Activated CD4-positive, alpha-beta T cell treated with anti-CD3 and anti-CD28 coated beads for 24 hours (primary cell): Measurements from ENCODE around the gene PTCD1.
"Not testable (repeated sequence)": the region's sequence is repeated elsewhere in the genome, so short reads cannot be mapped to it uniquely, and the experiment has no call there.

Experiments used
- DNase-seq, 2 donors: peaks; one replicate each; pipeline ENCODE4 v3.0.0-alpha.2; 2020; ENCODE audit warnings: low read depth in 2 of 2

The PTCD1 gene

DNA sequence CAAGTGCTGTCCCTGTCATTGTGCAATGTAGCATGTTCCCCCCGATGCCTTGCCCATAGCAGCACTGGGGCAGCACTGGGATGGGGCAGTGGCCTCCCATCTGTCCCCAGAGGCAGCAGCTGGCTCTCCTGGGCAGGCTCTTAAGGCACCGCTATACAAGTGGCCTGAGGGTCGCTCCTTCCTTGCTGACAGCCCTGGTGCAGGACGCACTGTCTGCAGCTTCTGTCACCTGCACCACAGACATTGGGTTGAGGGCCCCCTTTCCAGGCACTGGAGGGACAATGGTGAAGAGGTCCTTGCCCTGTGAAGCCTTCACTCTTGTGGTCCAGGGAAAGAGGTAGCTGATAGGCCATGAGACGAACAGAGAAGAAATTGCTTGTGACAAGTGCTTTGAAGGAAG, 10.7 kb upstream of the PTCD1 start:
- no peak for DNase-seq

DNA sequence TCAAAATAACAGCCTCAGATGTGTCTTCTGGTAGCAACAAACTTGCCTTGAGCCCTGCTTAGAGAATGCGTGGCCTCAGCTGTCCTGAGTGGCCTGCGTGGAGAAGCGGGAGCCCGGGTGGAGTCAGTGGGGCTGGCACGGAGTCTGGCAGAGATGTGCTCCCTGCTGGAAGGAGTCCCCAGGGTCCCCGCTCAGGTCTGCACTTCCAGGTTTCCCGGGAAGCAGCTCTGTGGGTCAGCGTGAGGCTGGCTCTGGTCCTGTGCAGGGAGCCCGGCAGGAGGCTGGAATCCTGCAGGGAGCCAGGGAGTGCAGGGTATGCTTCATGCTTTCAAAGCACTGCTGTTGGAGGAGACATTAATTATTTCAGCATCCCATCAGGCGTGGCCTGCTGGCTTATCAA, 10.3 kb upstream of the PTCD1 start:
- DNase-seq, result no peak

GRCh38 chr7:99447943-99448342, 9.3 kb upstream of the PTCD1 start:
- DNase-seq, result no peak

DNA sequence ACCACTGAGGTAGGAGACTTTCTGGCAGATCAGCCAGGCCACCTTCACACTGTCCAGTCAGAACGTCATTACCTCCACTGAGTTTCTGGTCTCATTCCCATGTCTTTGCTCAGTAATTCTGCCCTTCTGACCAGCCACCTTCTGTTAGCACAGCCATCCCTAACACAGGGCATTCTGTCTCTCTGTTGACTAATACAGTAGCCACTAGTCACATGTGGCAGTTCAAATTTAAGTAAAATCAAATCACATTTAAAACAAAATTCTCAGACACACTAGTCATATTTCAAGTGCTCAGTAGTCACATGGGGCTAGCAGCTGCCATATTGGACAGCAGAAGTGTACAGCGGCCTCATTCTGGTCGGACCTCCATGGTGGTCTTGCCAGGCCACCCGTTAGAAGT, 7.5 kb upstream of the PTCD1 start:
- no peak for DNase-seq

- DNase-seq, result no peak
Measured at GRCh38 chr7:99440195-99440594, 1.6 kb upstream of the PTCD1 start.

GRCh38 chr7:99437946-99438572, 539 bp downstream of the PTCD1 start:
- no peak for DNase-seq

- no peak for DNase-seq
Measured at GRCh38 chr7:99433158-99433557, 5.4 kb downstream of the PTCD1 start.

- DNase-seq, result not testable (repeated sequence)
Measured at GRCh38 chr7:99431756-99432540, 6.7 kb downstream of the PTCD1 start.

- no peak for DNase-seq
Measured at GRCh38 chr7:99429756-99430155, 8.8 kb downstream of the PTCD1 start.

DNA sequence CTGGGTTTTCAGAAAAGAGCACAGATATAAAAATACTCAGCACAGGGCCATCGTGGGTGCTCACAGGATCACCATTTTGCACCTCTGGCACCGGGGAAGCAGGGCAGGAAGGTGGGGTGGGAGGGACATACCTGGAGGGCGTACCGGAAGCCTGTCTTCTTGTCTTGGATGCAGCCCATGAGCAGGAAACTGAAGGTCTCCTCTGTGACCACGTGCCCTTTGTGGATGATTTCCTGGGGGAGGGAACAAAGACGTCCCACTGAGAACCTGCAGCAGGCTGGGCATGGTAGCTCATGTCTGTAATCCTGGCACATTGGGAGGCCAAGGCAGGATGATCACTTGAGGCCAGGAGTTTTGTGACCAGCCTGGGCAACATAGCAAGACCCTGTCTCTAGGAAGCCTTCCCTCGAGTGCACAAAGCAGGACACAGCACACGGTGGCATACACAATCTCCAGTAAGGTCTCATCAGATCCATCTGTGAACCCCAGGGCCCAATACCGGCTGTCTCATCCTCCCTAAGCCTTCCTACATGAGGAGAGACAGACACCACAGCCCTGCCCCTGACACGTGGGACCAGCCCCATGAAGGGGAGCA, 9.5 kb downstream of the PTCD1 start:
- DNase-seq, result no peak

DNA sequence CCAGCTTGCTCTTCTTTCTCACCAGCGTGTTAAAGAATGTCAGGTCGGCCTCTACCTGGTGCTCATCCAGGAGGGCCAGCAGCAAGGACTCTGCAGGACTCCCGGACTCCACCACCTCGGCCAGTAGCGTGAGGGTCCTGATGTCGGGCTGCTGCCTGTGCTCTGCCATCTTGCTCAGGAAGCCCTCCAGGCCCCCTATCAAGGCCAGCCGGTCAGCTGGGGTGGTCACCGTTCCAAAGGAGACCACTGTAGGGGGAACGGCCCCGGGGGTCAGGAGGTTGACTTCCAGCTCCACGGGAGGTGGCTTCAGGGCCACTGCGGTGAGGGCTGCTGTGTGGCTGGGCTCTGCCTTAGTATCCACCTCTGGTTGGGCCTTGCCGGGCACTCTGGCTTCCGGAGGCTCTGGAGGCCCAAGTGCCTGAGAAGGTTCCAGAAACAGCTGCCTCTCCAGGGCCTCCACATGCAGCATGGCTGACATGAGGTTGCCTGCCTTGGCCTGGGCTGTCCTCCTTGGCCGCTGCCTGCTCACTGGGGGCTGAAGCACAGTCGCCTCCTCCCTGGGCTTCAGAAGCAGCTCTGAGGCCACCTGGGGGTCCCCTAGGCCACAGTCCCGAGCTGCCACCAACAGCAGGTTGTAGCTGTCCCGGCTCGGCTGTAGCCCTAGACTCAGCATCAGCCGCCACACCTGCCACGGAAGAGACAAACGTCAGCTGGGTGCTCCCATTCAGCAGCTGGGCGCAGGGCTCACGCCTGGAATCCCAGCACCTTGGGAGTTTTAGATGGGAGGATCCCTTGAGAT, 13.5 kb downstream of the PTCD1 start:
- DNase-seq, result no peak

- DNase-seq, result no peak
Measured at GRCh38 chr7:99422625-99423024, 16.0 kb downstream of the PTCD1 start.

DNA sequence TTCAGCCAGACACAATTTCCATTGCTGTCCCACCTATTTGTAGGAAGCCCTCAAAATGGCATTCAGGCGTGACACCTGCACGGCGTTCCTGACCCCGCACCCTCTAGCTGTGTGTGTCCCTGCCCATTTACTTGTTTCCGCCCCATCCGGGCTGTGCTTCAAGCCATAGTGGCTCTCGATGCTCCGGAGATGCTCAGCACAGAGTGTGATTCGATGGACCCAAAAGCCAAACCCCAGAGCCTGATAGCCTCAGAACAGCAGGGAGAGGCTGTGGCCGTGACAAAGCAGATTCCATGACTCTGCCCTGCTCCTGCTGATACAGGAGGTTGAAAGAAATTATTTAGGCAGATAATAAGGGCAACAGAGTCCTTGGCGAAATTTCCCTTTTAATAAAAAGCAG, 16.4 kb downstream of the PTCD1 start:
- DNase-seq, result no peak

GRCh38 chr7:99420986-99421385, 17.6 kb downstream of the PTCD1 start:
- no peak for DNase-seq

DNA sequence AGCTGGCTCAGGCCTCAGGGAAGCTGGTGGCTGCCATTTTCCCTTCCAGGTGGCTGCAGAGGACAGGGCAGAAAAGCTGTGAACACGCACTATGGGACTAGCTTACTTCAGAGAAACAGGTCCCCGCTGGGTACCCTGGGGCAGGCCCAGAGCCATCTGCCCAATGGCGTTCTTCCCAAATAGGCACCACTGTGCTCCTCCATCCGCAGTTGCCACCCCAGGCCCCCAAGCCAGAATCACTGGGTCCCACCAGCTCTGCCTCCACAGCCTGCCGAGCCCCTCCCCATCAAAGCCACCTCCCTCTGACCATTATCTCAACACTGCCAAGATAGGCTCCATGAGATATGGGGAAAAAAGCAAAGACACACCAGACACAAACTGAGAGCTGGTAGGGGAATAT, 18.4 kb downstream of the PTCD1 start:
- DNase-seq, result no peak

- no peak for DNase-seq
Measured at GRCh38 chr7:99419323-99420021, 19.1 kb downstream of the PTCD1 start.

- no peak for DNase-seq
Measured at GRCh38 chr7:99418260-99418659, 20.3 kb downstream of the PTCD1 start.

GRCh38 chr7:99415513-99416127, 23.0 kb downstream of the PTCD1 start:
- DNase-seq, result not testable (repeated sequence)

DNA sequence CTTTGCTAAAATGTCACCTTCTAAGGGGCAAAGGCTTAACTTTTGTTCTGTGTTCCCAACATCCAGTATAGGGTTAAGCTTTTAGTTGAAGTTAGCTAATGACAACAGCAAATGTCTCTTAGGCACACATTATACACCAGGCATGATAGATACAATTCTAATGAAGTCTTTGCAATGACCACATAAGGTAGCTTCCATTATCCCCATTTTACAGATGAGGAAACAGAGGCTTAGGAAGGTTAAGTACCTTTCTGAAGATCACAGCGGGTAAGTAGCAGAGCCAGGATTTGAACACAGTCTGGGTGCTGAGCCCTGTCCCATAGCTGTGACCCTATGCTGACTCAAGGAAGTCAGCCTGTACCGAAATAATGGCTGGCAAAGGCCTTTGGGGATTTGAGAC, 28.0 kb downstream of the PTCD1 start:
- DNase-seq, result no peak

- DNase-seq, result no peak
Measured at GRCh38 chr7:99409806-99410205, 28.8 kb downstream of the PTCD1 start.

DNA sequence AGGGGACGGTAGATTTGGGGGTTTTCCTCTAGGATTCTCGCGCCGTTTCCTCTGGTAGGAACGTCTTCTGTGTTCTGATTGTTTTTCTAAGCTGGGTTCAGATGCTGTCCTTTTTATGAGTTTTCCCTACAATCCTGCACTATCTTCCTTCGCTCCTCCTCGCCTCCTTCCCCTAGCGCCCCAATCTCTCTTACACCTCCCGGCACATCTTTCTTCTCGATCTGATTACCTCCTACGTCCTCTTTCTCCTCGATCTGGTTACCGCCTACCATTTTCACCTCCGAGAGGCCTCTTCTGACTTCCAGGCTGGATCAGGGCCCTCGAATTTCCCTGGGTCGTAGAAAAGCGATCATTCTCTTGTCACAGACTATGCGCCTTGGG, 29.4 kb downstream of the PTCD1 start:
- DNase-seq, result no peak
